K562 (cell line): ENCODE measurements around the gene GTPBP1. TPM values are rescaled to one million over a fixed set of nuclear protein-coding genes. Genes with fewer than 3 reads are reported as not detected.

Experiments
- C11orf30 ChIP-seq: fragments of 450-650 bp; IDR thresholded peaks from 2 replicates; pipeline ENCODE4 v1.6.1; 2016; ENCODE audit warnings: low read depth, mild to moderate bottlenecking
- CTBP1 ChIP-seq: fragments of 450-650 bp; IDR thresholded peaks from 2 replicates; pipeline ENCODE4 v1.6.1; 2016; ENCODE audit warnings: borderline replicate concordance
- EP400 ChIP-seq: fragments of 450-650 bp; IDR thresholded peaks from 2 replicates; pipeline ENCODE4 v1.6.1; 2017; ENCODE audit warnings: antibody characterized with exemption, mild to moderate bottlenecking, moderate library complexity
- EZH2 ChIP-seq: IDR thresholded peaks from 2 replicates; pipeline ENCODE4 v1.6.1; 2012; ENCODE audit warnings: low read depth, mild to moderate bottlenecking, inconsistent platforms, low read length, borderline replicate concordance
- HNRNPK ChIP-seq: fragments of 200-400 bp; formaldehyde crosslinking; IDR thresholded peaks from one replicate; pipeline ENCODE4 v1.6.1; 2018; ENCODE audit warnings: mild to moderate bottlenecking, low read depth, low read length; ENCODE audit not compliant: poor library complexity, severe bottlenecking
- KDM5B ChIP-seq: fragments of 200-600 bp; sonication (generic); IDR thresholded peaks from 2 replicates; pipeline ENCODE4 v1.6.1; 2012; ENCODE audit warnings: low read depth, mild to moderate bottlenecking, moderate library complexity, low read length, control low read depth, inconsistent platforms; ENCODE audit not compliant: insufficient replicate concordance
- MAZ ChIP-seq, 2 experiments: fragments of 450-650 bp in 1 of 2; sonication (generic) in 1 of 2; formaldehyde crosslinking; IDR thresholded peaks in 1 of 2; conservative IDR thresholded peaks in 1 of 2; 2 replicates each; pipeline versions ENCODE4 v1.4.0 to v1.5.0; 2020; ENCODE audit warnings: mild to moderate bottlenecking in 1 of 2, missing genetic modification reagents in 1 of 2
- NR2F6 ChIP-seq: fragments of 450-650 bp; formaldehyde crosslinking; IDR thresholded peaks from 2 replicates; pipeline ENCODE4 v1.4.0; 2020; ENCODE audit warnings: mild to moderate bottlenecking
- POLR2H ChIP-seq: IDR thresholded peaks from 2 replicates; pipeline ENCODE4 v1.6.1; 2016; ENCODE audit warnings: missing genetic modification characterization, low read depth, mild to moderate bottlenecking, control low read depth, missing compliant biosample characterization, moderate library complexity
- SMARCA5 ChIP-seq: fragments of 450-650 bp; IDR thresholded peaks from 2 replicates; pipeline ENCODE4 v1.6.1; 2016
- SOX6 ChIP-seq: fragments of 450-650 bp; IDR thresholded peaks from 2 replicates; pipeline ENCODE4 v1.6.1; 2014; ENCODE audit warnings: mild to moderate bottlenecking
- SP1 ChIP-seq: sonication (generic); formaldehyde crosslinking; IDR thresholded peaks from 2 replicates; pipeline ENCODE4 v1.8.1; 2022; ENCODE audit warnings: mild to moderate bottlenecking, missing genetic modification reagents
- SUPT5H ChIP-seq: fragments of 450-650 bp; IDR thresholded peaks from 2 replicates; pipeline ENCODE4 v1.6.1; 2016
- WHSC1 ChIP-seq: IDR thresholded peaks from one replicate; pipeline ENCODE4 v1.6.1; 2012; ENCODE audit warnings: low read length, control low read depth, inconsistent platforms
- ZNF655 ChIP-seq: fragments of 250-450 bp; sonication (Bioruptor Pico); IDR thresholded peaks from 2 replicates; pipeline ENCODE4 v1.5.0; 2021
- ZNF79 ChIP-seq: fragments of 250-450 bp; sonication (Bioruptor Pico); IDR thresholded peaks from 2 replicates; pipeline ENCODE4 v1.4.0; 2020; ENCODE audit warnings: low read depth, mild to moderate bottlenecking, moderate library complexity
- polyA plus RNA-seq, 8 experiments: library from polyadenylated mRNA; depleted of rRNA in 4 of 8; stranded (reverse) in 5 of 8; unstranded in 3 of 8; fragments of >200 nt; fragmentation: Nextera tagmentation in 2 of 8; fragmentation: Illumina TruSeq in 1 of 8; extraction: Ambion mirVana in 2 of 8; extraction: Trizol in 1 of 8; gene quantifications; 2 replicates each; pipeline versions ENCODE4 v1.2.1 to v1.2.3, GENCODE V29; 2011 to 2014; ENCODE audit warnings: inconsistent platforms in 1 of 8, missing spikeins in 1 of 8
- total RNA-seq, 7 experiments: library from RNA; depleted of rRNA in 6 of 7; stranded (reverse); fragments of >200 nt in 6 of 7; fragmentation: Illumina TruSeq in 2 of 7; extraction: Trizol in 2 of 7; gene quantifications; 2 replicates each; pipeline versions ENCODE4 v1.2.1 to v1.2.3, GENCODE V29; 2011 to 2021; ENCODE audit warnings: low replicate concordance in 1 of 7
- TF ChIP-seq, protein P1 (sequence below): fragments of 250-450 bp; sonication (Bioruptor Pico); IDR thresholded peaks from 2 replicates; pipeline ENCODE4 v1.9.0; 2021; ENCODE audit warnings: mild to moderate bottlenecking, inconsistent platforms
- TF ChIP-seq, protein P2 (sequence below): IDR thresholded peaks from 2 replicates; pipeline ENCODE4 v1.6.1; 2012; ENCODE audit warnings: low read depth, low read length, improper control_type of control experiment, borderline replicate concordance

The GTPBP1 gene
- total and polyA plus RNA-seq, 9 of the 15 experiments (the other 6 are each of a cell fraction or from before 2014, with no cell fraction given), result 0.83 to 53.2 (median 23.3) TPM

GRCh38 chr22:38705235-38706100, at the start of gene GTPBP1 (continued):
- TF ChIP-seq ZNF655 (CRISPR knock-in tag), result no peak
- TF ChIP-seq, protein P1, sequence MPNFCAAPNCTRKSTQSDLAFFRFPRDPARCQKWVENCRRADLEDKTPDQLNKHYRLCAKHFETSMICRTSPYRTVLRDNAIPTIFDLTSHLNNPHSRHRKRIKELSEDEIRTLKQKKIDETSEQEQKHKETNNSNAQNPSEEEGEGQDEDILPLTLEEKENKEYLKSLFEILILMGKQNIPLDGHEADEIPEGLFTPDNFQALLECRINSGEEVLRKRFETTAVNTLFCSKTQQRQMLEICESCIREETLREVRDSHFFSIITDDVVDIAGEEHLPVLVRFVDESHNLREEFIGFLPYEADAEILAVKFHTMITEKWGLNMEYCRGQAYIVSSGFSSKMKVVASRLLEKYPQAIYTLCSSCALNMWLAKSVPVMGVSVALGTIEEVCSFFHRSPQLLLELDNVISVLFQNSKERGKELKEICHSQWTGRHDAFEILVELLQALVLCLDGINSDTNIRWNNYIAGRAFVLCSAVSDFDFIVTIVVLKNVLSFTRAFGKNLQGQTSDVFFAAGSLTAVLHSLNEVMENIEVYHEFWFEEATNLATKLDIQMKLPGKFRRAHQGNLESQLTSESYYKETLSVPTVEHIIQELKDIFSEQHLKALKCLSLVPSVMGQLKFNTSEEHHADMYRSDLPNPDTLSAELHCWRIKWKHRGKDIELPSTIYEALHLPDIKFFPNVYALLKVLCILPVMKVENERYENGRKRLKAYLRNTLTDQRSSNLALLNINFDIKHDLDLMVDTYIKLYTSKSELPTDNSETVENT, result no peak; the same call in 1 of the 2 replicates
- TF ChIP-seq KDM5B, result peak; percentile 75
- TF ChIP-seq, protein P2, sequence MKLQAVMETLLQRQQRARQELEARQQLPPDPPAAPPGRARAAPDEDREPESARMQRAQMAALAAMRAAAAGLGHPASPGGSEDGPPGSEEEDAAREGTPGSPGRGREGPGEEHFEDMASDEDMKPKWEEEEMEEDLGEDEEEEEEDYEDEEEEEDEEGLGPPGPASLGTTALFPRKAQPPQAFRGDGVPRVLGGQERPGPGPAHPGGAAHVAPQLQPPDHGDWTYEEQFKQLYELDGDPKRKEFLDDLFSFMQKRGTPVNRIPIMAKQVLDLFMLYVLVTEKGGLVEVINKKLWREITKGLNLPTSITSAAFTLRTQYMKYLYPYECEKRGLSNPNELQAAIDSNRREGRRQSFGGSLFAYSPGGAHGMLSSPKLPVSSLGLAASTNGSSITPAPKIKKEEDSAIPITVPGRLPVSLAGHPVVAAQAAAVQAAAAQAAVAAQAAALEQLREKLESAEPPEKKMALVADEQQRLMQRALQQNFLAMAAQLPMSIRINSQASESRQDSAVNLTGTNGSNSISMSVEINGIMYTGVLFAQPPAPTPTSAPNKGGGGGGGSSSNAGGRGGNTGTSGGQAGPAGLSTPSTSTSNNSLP, result peak; percentile 74; the same call in 1 of the 2 replicates
- TF ChIP-seq SOX6, result peak; percentile 8; the same call in 1 of the 2 replicates
- no peak for TF ChIP-seq EZH2
- no peak for TF ChIP-seq SMARCA5
- no peak for TF ChIP-seq HNRNPK
- TF ChIP-seq NR2F6, result no peak
- TF ChIP-seq SP1 (CRISPR knock-in tag), result peak; percentile 88
- TF ChIP-seq WHSC1, result no peak
- TF ChIP-seq C11orf30, result peak; percentile 55
- peak; percentile 78; the same call in 1 of the 2 replicates for TF ChIP-seq POLR2H (tag)
- TF ChIP-seq CTBP1, result no peak; the same call in 1 of the 2 replicates
- peak; percentile 78 for TF ChIP-seq SUPT5H
- TF ChIP-seq ZNF79 (CRISPR knock-in tag), result no peak
- TF ChIP-seq EP400, result peak; percentile 51
- TF ChIP-seq MAZ (CRISPR knock-in tag; conservative IDR thresholded peaks at IDR 0.05 in 1 of 2, IDR thresholded peaks at IDR 0.05 in 1 of 2), result peak in 1 of 2 experiments; percentile 80; a peak in 2 of 4 replicates
